NCI-H2171 (cell line): ENCODE results near the gene NSUN5.
"Not testable (repeated sequence)": the region's sequence is repeated elsewhere in the genome, so short reads cannot be mapped to it uniquely, and the experiment has no call there.

Experiments used
- DNase-seq: peaks from one replicate; lab custom pipeline; 2025; lab: John Stamatoyannopoulos, UW

The NSUN5 gene

GRCh38 chr7:73325424-73325823 is 16.8 kb upstream of the NSUN5 start:
- not testable (repeated sequence) for DNase-seq

GRCh38 chr7:73324081-73324845 is 15.6 kb upstream of the NSUN5 start:
- peak; percentile 23 for DNase-seq

GRCh38 chr7:73323434-73324080 is 14.9 kb upstream of the NSUN5 start:
- DNase-seq, result not testable (repeated sequence)

- DNase-seq, result not testable (repeated sequence)
Observed at GRCh38 chr7:73320009-73320408, 11.4 kb upstream of the NSUN5 start.

- DNase-seq, result not testable (repeated sequence)
Observed at GRCh38 chr7:73319541-73319940, 10.9 kb upstream of the NSUN5 start.

- DNase-seq, result not testable (repeated sequence)
Observed at GRCh38 chr7:73318656-73319204, 10.1 kb upstream of the NSUN5 start.

GRCh38 chr7:73316521-73316920 is 7.9 kb upstream of the NSUN5 start:
- no peak for DNase-seq

GRCh38 chr7:73314271-73314670 is 5.6 kb upstream of the NSUN5 start:
- DNase-seq, result no peak

GRCh38 chr7:73313521-73313906 is 4.9 kb upstream of the NSUN5 start:
- DNase-seq, result no peak

- DNase-seq, result no peak
Observed at GRCh38 chr7:73312831-73313520, 4.3 kb upstream of the NSUN5 start.

- DNase-seq, result not testable (repeated sequence)
Observed at GRCh38 chr7:73311421-73311820, 2.8 kb upstream of the NSUN5 start.

GRCh38 chr7:73308074-73308664 is 457 bp downstream of the NSUN5 start:
- DNase-seq, result no peak

GRCh38 chr7:73307436-73307835 is 1.2 kb downstream of the NSUN5 start:
- no peak for DNase-seq

- not testable (repeated sequence) for DNase-seq
Observed at GRCh38 chr7:73304612-73305387, 3.8 kb downstream of the NSUN5 start.

- no peak for DNase-seq
Observed at GRCh38 chr7:73304071-73304470, 4.6 kb downstream of the NSUN5 start.

- DNase-seq, result no peak
Observed at GRCh38 chr7:73303546-73303945, 5.1 kb downstream of the NSUN5 start.

GRCh38 chr7:73302846-73303245 is 5.8 kb downstream of the NSUN5 start:
- not testable (repeated sequence) for DNase-seq

GRCh38 chr7:73301108-73301507 is 7.5 kb downstream of the NSUN5 start:
- not testable (repeated sequence) for DNase-seq

GRCh38 chr7:73299812-73300211 is 8.8 kb downstream of the NSUN5 start:
- not testable (repeated sequence) for DNase-seq

- DNase-seq, result not testable (repeated sequence)
Observed at GRCh38 chr7:73297706-73298105, 10.9 kb downstream of the NSUN5 start.

- not testable (repeated sequence) for DNase-seq
Observed at GRCh38 chr7:73297235-73297634, 11.4 kb downstream of the NSUN5 start.
